Gastrocnemius medialis (tissue), 4 donors: Measurements from ENCODE around the gene CNNM4. TPM values are rescaled to one million over a fixed set of nuclear protein-coding genes. Genes with fewer than 3 reads are reported as not detected.
A peak's percentile ranks its signal among the peaks of the same experiment; 100 is the strongest.

Source experiments
- ATAC-seq, 2 donors: fragments of 150-250 bp; one replicate each; pipeline ENCODE4 v1.9.1; 2016
- DNase-seq, 2 donors: peaks; one replicate each; pipeline ENCODE4 v3.0.0-alpha.2; 2019
- H3K27ac ChIP-seq, 4 donors: fragments of 200-600 bp; sonication (generic); 1 replicate in 1 of 4; 2 replicates in 3 of 4; pipeline ENCODE4 v1.5.1; 2016 to 2018; ENCODE audit warnings: mild to moderate bottlenecking in 2 of 4, moderate library complexity in 1 of 4
- H3K27me3 ChIP-seq, 3 donors: fragments of 200-600 bp; sonication (generic) in 2 of 3; 1 replicate in 1 of 3; 2 replicates in 2 of 3; pipeline versions ENCODE4 v1.5.1 to v1.6.0; 2016 to 2019; ENCODE audit warnings: mild to moderate bottlenecking in 1 of 3, moderate library complexity in 1 of 3
- H3K36me3 ChIP-seq, 2 donors: fragments of 200-600 bp; sonication (generic) in 1 of 2; one replicate each; pipeline ENCODE4 v1.5.1; 2017 to 2018
- H3K4me1 ChIP-seq, 2 donors: fragments of 200-600 bp; sonication (generic) in 1 of 2; one replicate each; pipeline ENCODE4 v1.5.1; 2016 to 2017; ENCODE audit warnings: mild to moderate bottlenecking in 2 of 2
- H3K4me3 ChIP-seq, 4 donors: fragments of 200-600 bp; sonication (generic) in 3 of 4; 1 replicate in 1 of 4; 2 replicates in 3 of 4; pipeline ENCODE4 v1.5.1; 2016 to 2019; ENCODE audit warnings: mild to moderate bottlenecking in 2 of 4
- H3K9me3 ChIP-seq, 3 donors: fragments of 200-600 bp; sonication (generic) in 2 of 3; 1 replicate in 1 of 3; 2 replicates in 2 of 3; pipeline ENCODE4 v1.5.1; 2016 to 2019
- POLR2A ChIP-seq, 2 donors: fragments of 450-650 bp; IDR thresholded peaks; one replicate each; pipeline ENCODE4 v1.6.1; 2017; ENCODE audit warnings: antibody characterized with exemption in 2 of 2, mild to moderate bottlenecking in 2 of 2, moderate library complexity in 2 of 2
- in situ Hi-C, 4 donors: fragments of 200-750 bp; cut with MboI; loops; one replicate each; pipeline versions ENCODE4 v1.15.0 to v1.8.0; 2017; ENCODE audit warnings: low sequenced_read_pairs in 4 of 4
- intact Hi-C: fragments of 100-400 bp; cut with DNase I; formaldehyde crosslinking; loops from one replicate; pipeline ENCODE4 v1.15.1; 2023; ENCODE audit warnings: low total_unique reads
- total RNA-seq, 4 donors: library from RNA; depleted of rRNA; stranded (reverse); fragments of >200 nt; gene quantifications; one replicate each; pipeline versions ENCODE4 v1.1.0 to v1.2.3, GENCODE V29; 2016
- TF ChIP-seq, protein P1 (sequence below), 5 experiments: fragments of 450-650 bp in 3 of 5; fragments of 200-600 bp in 2 of 5; sonication (generic) in 2 of 5; IDR thresholded peaks in 4 of 5; conservative IDR thresholded peaks in 1 of 5; 1 replicate in 4 of 5; 2 replicates in 1 of 5; pipeline ENCODE4 v1.5.1; 2016 to 2019; ENCODE audit warnings: antibody characterized with exemption in 5 of 5, mild to moderate bottlenecking in 3 of 5, moderate library complexity in 3 of 5

The CNNM4 gene
- total RNA-seq, 4 donors from 2014 or later: 5.4 to 20.1 (median 9.1) TPM

DNA sequence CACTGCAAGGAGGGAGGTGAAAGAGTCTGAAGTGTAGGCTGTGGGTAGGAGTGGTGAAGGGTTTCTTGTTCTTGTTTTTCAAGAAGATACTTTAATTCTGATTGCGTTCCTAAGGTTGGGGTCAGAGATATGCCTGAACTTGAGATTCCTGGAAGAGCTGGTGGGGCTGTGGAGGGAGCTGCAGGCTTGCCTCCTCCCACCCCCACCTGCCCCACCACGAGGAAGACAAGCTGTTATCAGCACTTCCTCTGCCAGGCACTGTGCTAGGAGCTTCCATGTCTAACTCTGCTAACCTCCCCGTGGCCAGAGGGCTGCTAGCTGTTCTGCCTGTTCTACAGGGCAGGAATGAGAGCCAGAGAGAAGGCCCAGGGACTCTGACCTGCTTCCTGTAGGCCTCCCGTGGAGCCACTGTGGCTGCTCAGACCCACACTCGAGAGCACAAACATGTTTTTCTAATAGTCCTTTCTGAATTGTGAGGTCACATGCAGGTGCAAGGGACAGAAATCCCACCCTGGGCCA, 69.4 kb downstream of the CNNM4 start:
- peaks cover 0 to 72% of the 10 kb centered on the region in 2 donors for H3K36me3 ChIP-seq
- TF ChIP-seq, protein P1, sequence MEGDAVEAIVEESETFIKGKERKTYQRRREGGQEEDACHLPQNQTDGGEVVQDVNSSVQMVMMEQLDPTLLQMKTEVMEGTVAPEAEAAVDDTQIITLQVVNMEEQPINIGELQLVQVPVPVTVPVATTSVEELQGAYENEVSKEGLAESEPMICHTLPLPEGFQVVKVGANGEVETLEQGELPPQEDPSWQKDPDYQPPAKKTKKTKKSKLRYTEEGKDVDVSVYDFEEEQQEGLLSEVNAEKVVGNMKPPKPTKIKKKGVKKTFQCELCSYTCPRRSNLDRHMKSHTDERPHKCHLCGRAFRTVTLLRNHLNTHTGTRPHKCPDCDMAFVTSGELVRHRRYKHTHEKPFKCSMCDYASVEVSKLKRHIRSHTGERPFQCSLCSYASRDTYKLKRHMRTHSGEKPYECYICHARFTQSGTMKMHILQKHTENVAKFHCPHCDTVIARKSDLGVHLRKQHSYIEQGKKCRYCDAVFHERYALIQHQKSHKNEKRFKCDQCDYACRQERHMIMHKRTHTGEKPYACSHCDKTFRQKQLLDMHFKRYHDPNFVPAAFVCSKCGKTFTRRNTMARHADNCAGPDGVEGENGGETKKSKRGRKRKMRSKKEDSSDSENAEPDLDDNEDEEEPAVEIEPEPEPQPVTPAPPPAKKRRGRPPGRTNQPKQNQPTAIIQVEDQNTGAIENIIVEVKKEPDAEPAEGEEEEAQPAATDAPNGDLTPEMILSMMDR (IDR thresholded peaks at IDR 0.05 in 4 of 5, conservative IDR thresholded peaks at IDR 0.05 in 1 of 5): no peak
- TF ChIP-seq POLR2A (IDR thresholded peaks at IDR 0.05): no peak
- no peaks in the 10 kb centered on the region for H3K9me3 ChIP-seq
- peak in 1 of 2 donors; percentile 18 for DNase-seq
- intact Hi-C loops (no loop called here), in situ Hi-C loops (no loop called here)
- H3K4me1 ChIP-seq: peaks cover 16 to 21% of the 10 kb centered on the region in 2 donors
- no peak overlapping the region for H3K4me3 ChIP-seq
- peak overlapping the region in 1 of 4 donors; percentile 97 for H3K27ac ChIP-seq
- no peaks in the 10 kb centered on the region for H3K27me3 ChIP-seq
- no peak for ATAC-seq

DNA sequence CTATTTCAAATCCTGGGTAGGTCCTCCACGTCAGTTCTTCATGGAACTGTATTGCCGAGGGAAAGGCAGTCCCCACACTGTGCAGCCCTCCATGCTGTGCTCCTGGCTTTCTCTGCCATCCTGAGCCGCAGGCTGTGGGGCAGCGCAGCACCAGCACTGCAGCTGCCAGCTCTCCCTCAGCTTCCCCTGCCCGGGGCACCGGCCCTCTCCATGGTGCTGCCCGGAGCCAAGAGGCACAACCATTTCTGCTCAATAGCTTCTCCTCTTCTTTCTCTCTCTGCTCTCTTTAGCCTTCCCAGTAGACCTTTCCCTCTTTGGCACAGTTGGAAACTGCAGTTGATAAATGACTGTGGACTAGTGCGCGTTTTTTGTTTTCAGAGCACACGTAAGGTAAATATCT, 71.0 kb downstream of the CNNM4 start:
- DNase-seq: peak in 1 of 2 donors; percentile 23
- peaks cover 0 to 57% of the 10 kb centered on the region in 2 donors for H3K36me3 ChIP-seq
- no peaks in the 10 kb centered on the region for H3K9me3 ChIP-seq
- H3K27ac ChIP-seq: peak overlapping the region; percentile 62 to 97 (median 87)
- ATAC-seq: no peak
- H3K4me3 ChIP-seq: no peak overlapping the region
- no peaks in the 10 kb centered on the region for H3K27me3 ChIP-seq
- intact Hi-C loops (no loop called here), in situ Hi-C loops (no loop called here)
- peaks cover 16 to 21% of the 10 kb centered on the region in 2 donors for H3K4me1 ChIP-seq
- no peak for TF ChIP-seq POLR2A (IDR thresholded peaks at IDR 0.05)
- TF ChIP-seq, protein P1 (IDR thresholded peaks at IDR 0.05 in 4 of 5, conservative IDR thresholded peaks at IDR 0.05 in 1 of 5): no peak

DNA sequence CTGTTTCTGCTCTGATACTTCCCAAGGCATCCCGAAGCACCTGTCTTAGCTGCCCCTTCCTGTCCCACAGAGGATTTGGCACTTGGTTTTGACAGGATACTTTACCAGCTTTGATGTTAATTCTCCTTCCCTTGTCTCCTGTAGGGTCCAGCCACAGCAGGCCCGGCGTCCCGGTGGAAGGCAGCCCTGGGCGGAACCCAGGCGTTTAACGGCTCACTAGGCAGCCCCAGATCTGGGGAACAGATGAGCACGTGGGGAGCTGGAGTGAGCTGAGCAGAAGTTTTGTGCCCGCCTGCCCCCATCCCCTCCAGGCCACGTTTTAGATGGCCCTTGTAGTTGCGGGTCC, 71.7 kb downstream of the CNNM4 start:
- in situ Hi-C loops (no loop called here), intact Hi-C loops (no loop called here)
- peaks cover 16 to 21% of the 10 kb centered on the region in 2 donors for H3K4me1 ChIP-seq
- ATAC-seq (no peak), DNase-seq (no peak)
- no peaks in the 10 kb centered on the region for H3K9me3 ChIP-seq
- no peak for TF ChIP-seq POLR2A (IDR thresholded peaks at IDR 0.05)
- TF ChIP-seq, protein P1 (IDR thresholded peaks at IDR 0.05 in 4 of 5, conservative IDR thresholded peaks at IDR 0.05 in 1 of 5): no peak
- H3K4me3 ChIP-seq: no peak overlapping the region
- peaks cover 0 to 52% of the 10 kb centered on the region in 2 donors for H3K36me3 ChIP-seq
- H3K27ac ChIP-seq: peak overlapping the region; percentile 62 to 97 (median 87)
- H3K27me3 ChIP-seq: no peaks in the 10 kb centered on the region

DNA sequence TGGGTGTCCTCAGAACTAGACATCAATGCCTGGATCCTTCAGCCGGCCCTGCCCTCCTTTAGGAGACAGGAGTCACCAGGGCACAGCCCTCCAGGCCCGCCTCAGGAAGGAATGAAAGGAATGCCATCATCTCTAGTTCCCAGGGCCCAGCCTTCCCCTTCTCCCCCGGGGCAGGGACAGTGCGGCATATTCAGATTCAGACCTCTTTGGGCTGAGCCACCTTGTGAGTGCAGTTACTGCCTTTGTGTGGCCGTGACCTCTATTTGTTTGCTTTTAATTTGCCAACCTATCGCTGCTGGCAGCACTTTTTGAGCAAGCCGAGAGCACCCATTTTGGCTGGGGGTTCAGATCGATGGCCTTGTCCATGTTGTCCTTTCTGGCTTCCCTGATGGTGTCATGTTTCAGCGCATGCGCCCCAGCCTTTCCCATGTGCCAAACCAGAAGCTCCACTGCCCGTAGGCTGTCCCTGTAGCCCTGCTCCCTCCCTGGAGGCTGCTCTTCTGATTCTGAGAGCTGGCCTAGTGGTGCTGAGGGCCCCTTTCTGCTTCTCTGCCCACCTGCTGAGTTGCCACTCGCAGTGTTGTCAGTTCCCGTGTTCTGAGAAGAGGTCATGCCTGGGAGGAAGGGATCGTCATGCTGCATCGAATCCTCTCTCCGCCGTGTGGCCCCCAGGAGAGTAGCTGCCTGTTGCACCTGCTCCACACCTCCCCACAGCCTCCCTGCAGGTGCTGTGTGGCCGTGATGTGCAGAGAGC, 72.2 kb downstream of the CNNM4 start:
- H3K36me3 ChIP-seq: peaks cover 0 to 52% of the 10 kb centered on the region in 2 donors

More for the DNA sequence above, 72.2 kb downstream of the CNNM4 start:
- H3K4me3 ChIP-seq: no peak overlapping the region
- intact Hi-C loops: no loop called here
- DNase-seq (peak; percentile 67 to 88), ATAC-seq (peak; percentile 58 to 78)
- H3K9me3 ChIP-seq: no peaks in the 10 kb centered on the region
- in situ Hi-C loops: no loop called here
- peaks cover 16 to 21% of the 10 kb centered on the region in 2 donors for H3K4me1 ChIP-seq
- H3K27ac ChIP-seq: peak overlapping the region; percentile 62 to 97 (median 87)
- TF ChIP-seq POLR2A (IDR thresholded peaks at IDR 0.05): no peak
- TF ChIP-seq, protein P1 (IDR thresholded peaks at IDR 0.05 in 4 of 5, conservative IDR thresholded peaks at IDR 0.05 in 1 of 5): no peak
- H3K27me3 ChIP-seq: no peaks in the 10 kb centered on the region
